GM23248 (cell line): ENCODE measurements around the gene ASPSCR1.
"Not testable (repeated sequence)": the region's sequence is repeated elsewhere in the genome, so short reads cannot be mapped to it uniquely, and the experiment has no call there.

Experiments
- EZH2 ChIP-seq: fragments of 200-600 bp; sonication (generic); IDR thresholded peaks from 2 replicates; pipeline ENCODE4 v1.6.1; 2018; ENCODE audit warnings: antibody characterized with exemption, mild to moderate bottlenecking; ENCODE audit not compliant: insufficient read depth, poor library complexity, severe bottlenecking
- EZH2phosphoT487 ChIP-seq: fragments of 200-600 bp; sonication (generic); IDR thresholded peaks from 2 replicates; pipeline ENCODE4 v1.6.1; 2018; ENCODE audit warnings: antibody characterized with exemption, moderate library complexity, mild to moderate bottlenecking, low read depth; ENCODE audit not compliant: insufficient read depth

GRCh38 chr17:81953443-81953842, 24.0 kb upstream of the ASPSCR1 start:
- TF ChIP-seq EZH2phosphoT487, EZH2: not testable (repeated sequence)
